ENCODE results near the gene BCAS4.
A peak's percentile ranks its signal among the peaks of the same experiment; 100 is the strongest.
"Not testable (repeated sequence)": the region's sequence is repeated elsewhere in the genome, so short reads cannot be mapped to it uniquely, and the experiment has no call there.

BCAS4 gene

DNA sequence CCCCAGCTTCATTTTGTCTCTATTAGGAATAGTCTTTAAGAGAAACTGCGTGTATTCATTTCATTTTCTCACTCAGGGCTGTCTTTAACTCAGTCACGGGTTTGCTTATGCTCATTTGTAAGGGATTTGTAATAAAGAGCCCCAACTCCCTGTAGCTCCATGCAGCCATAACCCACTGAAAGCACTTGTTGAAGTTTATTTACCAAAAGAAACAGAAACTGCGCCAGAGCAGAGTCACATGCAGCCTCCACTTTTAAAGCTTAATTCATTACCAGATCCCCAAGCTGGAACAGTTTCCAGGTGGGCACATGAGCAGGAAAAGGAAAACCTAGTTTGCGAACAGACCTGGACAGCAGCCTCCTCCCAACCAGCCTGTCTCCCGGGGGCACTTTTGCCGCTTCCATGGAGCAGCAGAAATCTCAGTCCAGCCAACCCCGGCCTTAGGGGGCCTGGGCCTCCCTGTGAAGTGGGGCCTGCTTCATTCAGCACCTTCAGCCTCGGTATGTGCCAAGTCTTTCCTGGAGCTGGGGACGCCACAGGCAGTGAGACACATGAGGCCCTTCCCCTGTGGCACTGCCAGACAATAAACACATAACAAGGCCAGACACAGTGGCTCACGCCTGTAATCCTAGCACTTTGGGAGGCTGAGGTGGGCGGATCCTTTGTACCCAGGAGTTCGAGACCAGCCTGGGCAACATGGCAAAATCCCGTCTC is 4.5 kb downstream of the BCAS4 start:
- DNase-seq (ENCODE audit: low spot score): no peak

DNA sequence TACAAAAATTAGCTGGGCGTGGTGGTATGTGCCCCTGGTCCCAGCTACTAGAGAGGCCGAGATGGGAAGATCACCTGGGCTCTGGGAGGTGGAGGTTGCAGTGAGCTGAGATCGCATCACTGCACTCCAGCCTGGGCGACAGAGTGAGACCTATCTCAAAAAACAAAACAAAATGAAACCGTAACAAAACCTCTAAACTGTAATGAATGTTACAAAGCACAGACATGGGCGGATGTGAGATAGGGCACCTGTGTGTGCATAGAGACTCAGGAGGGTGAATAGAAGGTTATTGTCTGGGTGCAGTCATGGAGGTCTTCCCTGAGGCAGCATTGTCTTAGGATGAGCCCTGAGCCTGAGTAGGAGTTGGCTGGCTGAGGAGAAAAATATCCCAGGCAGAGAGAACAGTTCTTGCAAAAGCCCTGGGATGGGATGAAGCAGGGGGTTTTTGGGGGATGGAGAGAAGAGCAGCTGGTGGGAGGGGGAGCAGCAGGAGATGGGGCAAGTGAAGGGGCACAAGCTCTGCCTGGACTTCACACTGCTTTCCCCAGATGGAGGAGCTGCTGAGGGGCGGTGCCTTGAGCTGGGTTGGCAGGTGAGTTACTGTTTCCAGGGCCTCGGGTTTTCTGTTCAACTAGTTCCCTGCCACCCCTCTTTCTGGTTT is 5.2 kb downstream of the BCAS4 start:
- DNase-seq (ENCODE audit: low spot score): no peak

DNA sequence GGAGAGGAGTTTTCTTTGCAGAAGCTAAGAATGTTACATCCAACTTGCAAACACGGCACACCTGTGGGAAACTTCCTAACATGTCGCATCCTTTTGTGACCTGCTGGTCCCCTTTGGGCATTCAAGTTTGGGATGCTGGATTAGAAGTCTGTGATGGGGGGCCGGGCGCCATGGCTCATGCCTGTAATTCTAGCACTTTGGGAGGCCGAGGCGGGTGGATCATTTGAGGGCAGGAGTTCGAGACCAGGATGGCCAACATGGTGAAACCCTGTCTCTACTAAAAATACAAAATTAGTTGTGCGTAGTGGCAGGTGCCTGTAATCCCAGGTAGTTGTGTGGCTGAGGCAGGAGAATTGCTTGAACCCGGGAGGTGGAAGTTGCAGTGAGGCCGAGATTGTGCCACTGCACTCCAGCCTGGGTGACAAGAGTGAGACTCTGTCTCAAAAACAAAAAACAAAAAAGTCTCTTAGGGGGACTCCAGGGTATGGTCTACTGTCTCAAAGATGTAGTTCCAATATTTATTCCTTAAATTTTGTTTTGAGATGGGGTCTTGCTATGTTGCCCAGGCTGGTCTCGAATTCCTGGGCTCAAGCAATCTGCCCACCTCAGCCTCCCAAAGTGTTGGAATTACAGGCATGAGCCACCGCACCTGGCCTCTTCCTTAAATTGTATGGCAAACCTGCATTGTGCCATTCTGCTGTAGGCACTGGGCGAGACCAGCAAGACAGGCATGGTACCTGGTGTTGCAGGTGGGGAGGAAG is 6.3 kb downstream of the BCAS4 start:
- not testable (repeated sequence) for DNase-seq (ENCODE audit: low spot score)

DNA sequence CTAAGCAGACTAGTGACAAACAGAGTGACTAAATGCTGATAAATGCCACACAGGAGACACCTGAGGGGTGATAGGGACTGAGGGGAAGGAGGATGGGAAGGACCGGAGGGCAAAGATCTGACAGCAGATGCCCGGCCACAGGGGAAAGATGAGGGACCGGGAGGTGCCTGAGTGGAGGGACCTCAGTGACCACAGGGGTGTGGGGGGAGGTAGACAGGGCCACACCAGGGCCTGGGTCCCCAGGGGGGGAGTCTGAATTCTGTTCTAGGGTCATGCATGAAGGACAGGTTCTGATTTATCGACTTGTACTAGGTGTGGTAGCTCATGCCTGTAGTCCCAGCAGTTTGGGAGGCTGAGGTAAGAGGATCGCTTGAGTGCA is 6.9 kb downstream of the BCAS4 start:
- DNase-seq (ENCODE audit: low spot score): no peak

DNA sequence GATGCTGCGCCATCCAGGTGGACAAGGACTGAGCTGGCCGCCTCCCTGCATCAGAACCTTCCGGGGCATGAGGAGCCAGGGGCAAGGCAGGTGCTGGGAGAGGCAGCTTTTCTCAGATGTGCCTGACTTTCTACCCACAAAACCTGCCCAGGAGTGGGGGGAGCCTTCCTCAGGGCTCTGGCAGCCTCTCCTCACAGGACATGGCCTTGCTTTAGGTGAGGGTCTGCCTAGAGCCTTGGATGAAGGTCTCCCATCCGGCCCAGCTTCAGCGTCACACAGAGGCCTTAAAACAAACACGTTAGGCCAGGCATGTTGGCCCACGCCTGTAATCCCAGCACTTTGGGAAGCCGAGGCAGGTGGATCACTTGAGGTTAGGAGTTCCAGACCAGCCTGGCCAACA is 7.4 kb downstream of the BCAS4 start:
- DNase-seq (ENCODE audit: low spot score): no peak

DNA sequence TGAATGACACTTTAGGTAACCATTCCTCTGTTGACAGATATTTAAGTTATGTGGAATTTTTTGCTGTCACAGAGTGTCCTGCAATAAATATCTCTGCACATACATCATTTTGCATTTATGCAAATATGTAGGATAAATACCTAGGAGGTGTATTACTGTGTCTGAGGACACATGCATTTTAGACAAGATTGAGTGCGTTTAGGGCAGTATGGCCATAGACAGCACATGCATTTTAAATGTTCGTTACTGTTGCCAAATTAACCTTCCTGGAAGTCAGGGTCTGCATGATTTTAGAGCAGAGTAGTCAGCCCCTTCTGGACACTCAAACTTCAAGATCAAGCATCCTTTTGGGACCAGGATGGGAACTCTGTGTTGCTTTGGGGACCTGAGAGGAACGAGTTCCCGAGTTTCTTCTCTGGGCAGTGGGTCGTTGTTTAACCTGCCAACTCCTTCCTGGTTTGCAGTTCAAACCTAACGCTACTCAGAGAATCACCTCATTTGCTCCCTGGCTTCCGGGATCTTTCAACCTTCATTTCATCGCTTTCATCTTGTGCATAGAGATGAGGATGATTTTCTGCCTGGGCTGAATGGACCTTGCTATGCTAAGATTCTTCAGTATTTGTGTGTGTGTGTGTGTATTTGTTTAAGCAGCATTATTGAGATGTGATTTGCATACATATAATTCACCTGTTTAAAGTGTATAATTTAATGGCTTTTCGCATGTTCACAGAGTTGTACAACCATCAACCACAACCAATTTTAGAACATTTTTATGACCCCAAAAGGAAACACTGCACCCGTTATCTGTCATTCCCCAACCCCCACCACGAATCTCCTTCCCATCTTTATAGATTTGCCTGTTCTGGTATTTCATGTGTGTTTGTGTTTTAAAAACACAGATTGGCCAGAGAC is 9.8 kb downstream of the BCAS4 start:
- DNase-seq (ENCODE audit: low spot score): peak; percentile 42

DNA sequence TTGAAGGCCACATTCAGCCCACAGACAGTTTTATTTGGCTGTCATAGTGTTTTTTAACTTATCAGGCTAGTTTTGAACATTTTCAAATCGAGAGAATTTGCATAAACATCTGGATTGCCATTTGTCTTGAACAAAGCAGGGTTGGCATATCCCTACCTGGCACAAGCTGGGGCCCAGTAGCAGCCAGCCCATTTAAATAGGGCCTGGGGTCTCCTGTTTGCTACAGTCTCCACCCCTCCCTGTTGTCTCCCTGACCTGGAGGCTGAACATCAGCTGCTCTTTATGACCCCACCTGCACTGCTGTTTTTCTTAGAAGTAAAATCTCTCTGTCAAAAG is 10.5 kb downstream of the BCAS4 start:
- no peak for DNase-seq (ENCODE audit: low spot score)

DNA sequence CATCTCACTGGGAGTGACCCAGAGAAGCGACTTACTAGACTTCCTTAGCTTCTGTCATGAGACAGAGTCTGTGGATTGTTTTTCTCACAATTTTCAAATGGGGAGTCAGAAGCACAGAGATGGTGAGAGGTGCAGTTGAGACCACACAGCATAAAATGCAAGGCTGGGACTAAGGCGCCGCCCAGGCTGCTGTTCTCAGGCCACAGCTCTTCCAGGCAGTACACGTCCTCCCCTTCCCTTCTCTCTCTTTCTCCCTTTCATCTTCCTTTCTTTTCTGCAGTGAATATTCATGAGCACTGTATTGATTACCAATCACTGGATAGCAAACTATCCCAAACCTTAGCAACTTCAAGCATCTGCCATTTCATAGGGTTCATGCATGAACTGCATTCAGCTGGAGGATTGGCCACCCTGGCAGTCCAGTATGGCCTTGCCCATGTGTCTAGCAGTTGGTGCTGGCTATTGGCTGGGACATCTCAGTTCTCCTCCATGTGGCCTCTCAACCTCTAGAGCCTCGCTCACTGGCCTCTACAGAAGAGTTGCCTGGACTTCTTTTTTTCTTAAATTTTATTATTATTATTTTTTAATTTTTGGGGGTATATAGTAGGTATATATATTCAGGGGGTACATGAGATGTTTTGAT is 11.4 kb downstream of the BCAS4 start:
- no peak for DNase-seq (ENCODE audit: low spot score)

DNA sequence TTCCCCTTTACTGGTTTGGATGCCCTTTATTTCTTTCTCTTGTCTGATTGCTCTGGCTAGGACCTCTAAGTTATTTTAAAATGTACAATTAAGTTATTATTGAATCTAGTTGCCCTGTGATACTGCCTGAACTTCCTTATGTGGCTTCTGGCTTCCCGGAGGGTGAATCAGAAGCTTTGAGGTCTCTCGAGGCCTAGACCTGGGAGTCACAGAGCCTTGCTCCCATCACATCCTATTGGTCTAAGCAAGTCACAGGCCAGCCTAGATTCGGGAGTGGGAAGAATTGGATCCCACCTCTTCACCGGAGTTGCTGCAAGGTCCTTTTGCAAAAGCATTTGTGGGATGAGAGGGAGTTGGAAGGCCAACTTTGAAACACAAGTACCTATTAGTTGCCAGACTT is 15.2 kb downstream of the BCAS4 start:
- DNase-seq (ENCODE audit: low spot score): no peak

DNA sequence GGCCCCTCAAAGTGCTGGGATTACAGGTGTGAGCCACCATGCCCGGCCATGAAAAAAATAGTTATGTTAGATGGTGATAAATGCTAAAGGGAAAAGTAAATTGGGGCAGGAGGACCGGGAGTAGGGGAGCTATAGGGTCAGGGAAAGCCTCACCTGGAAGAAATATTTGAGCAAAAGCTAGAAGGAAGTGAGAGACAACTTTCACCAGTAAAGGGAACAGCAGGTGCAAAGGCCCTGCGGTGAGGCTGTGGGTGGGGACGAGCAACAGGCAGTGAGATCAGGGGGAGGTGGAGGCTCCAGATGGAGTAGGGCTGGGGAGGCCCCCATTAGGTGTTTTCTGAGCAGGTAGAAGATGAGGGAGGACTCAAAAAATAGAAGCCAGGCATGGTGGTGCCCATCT is 16.0 kb downstream of the BCAS4 start:
- no peak for DNase-seq (ENCODE audit: low spot score)

DNA sequence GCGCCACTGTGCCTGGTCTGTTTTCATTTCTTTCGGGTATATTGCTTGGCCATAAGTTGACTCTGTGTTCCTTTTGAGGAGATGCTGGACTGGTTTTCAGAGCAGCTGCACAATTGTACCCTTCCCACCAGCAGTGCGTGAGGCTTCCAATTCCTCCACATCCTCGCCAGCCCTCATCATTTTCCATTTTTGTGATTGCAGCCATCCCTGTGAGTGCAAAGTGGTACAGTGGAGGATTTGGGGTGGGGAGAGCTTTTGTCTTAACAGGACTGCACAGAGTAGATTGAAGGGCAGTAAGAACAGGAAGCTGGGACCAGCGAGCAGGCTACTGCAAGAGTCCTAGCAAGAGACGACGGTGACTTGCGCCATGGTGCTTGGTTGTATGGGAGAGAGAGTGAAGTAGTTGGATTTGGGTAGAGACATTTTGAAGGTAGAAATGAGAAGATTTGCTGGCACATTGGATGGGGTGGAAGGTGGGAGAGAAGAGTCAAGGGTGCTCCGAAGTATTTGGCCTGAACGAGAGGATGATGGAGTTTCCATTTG is 18.3 kb downstream of the BCAS4 start:
- DNase-seq (ENCODE audit: low spot score): no peak

DNA sequence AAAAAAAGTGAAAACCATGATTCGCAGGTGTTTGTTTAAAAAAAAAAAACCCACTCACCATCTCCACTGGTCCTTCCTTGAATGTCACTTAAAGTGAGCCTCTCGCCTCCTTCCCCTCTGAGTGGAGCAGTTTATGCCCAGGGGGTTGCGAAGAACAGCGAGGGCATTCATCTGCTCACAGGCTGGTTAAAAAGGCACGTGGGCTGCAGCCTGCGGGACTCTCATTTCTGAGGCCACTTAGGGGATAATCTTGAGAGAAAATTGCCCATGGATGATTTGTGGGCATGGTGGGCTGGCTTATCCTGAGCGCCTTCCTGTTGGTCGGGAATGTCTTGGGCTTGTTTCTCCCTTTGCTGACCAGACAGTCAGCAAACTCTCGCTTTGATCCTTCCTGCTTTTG is 18.9 kb downstream of the BCAS4 start:
- no peak for DNase-seq (ENCODE audit: low spot score)

DNA sequence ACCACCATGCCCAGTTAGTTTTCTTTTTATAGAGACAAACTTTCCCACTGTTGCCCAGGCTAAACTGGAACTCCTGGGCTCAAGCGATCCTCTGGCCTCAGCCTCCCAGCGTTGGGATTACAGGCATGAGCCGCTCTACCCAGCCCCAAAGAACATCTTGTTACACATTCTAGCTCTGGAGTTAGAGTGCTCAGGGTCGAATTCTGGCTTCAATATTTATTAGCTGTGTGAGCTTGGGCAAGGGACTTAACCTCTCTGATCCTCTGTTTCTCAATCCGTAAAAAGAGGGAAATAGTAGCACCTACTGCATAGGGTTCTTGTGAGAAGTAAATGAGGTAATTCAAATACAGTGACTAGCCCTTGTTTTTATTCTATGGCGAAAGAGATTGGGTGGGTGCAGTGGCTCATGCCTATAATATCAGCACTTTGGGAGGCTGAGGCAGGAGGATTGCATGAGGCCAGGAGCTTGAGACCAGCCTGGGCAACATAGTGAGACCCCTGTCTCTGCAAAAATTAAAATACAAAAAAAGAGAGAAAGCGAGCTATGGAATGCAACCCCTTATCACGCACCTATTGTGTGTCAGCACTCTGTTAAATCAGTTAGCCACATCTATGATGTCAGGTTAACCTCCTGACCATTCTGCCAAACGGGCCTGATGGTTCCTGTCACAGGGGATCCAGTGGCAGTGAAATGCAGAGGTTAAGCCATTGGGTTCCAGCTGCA is 19.7 kb downstream of the BCAS4 start:
- DNase-seq (ENCODE audit: low spot score): no peak

DNA sequence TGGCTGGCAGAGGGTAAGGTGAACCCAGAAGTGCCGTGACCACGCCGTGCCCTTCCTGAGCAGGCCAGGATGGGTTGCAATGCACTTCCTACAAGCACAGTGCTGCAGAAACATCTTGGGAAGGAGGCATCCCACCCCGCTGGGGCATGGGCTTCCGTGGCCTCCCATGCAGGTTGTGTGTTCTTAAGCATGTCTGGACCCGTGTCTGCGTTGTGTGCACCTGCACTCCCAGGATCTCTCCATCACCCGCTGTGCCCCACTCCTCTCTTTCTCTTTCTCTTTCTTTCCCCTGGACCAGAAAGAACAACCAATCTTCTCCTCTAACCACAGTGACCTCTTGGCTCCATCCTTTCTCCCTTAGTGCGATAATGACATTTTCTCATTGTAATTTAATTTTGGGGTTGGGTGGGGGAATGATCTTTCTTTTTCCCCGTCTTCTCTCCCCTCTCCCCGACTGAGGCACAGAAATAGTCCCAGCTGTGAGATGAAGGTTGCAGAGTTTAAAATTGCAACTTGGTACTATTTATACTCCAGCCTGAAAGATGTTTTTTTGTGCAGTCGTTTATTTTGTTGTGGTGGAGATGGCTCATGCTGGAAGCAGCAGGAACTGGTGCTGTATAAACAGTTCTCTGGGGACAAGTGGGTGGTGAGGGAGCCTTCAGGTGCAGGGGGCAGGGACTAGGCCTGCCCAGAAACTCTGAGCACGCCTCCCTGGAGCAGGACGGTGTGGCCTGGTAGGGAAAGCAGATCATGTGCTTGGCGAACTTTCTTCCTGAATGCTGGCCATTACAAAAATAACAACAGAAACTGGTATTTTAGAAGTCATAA is 20.5 kb downstream of the BCAS4 start:
- DNase-seq (ENCODE audit: low spot score): no peak

DNA sequence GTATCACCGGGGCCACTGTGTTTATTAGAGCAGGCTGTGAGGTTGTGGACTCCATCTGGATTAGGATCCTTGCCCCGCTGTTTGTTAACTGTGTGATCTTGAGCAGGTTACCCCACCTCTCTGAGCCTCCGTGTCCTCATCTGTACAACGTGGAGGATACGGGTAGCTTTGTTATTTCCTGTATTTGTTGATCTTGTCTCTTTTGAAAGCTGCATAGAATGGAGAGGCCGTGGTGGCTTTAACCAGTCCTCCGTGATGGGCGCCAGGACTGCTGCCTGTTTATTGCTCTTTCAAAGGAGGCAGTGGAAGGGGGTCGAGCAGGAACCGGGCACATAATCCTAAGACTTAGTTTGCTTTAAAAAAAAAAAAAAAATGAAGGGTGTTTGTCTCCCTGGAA is 22.9 kb downstream of the BCAS4 start:
- no peak for DNase-seq (ENCODE audit: low spot score)

DNA sequence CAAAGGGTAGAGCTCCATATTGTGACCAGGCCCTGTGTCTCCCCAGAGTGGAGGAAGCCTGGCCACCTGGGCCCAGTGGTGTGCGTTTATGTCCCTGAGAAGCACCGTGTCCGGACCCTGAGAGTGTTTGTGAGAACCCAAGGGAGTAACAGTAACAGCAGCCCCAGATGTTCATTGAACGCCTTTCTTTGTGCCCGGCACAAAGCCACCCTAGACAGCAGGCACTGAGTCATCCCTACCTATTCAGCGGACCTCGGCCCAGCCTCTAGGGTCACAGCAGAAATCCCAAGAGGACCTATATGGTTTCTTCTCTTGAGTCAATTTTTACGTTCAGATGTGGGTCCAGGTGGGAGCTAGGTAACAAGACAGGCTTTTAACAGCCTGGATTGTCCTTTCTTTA is 24.5 kb downstream of the BCAS4 start:
- DNase-seq (ENCODE audit: low spot score): no peak

DNA sequence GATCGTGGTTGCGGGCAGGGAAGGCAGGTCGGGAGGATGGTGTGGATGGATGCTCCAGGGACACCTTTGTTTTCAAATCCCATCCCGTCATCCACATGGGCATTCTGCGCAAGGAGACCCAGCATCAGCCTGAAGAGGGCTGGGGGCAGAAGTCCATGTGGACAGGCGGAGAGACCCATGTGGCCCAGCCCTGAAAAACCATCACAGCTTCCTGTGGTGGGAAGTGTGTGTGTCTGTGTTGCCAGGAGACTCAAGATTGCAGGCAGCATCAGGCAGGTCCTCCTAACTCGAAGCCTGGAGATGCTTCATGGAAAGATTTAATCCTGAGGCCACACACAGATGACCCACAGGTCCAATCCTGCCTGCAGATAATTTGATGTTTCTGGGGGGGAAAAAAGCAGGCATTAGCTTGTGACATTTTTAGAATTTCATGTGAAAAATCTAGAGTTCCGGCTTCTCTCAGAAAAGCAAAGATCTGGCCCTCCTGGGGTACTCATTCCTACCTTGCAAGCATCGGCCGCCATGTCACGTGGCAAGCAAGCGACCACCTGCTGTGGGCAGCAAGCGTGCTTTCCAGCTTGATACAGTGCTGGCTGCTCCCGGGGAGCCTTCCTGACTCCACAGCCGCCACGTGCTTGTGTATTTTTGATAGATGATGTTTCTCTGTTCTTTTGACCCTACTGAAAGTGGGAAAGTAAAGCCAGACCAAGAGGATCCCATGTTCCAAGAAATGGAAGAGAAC is 25.8 kb downstream of the BCAS4 start:
- DNase-seq (ENCODE audit: low spot score): no peak

DNA sequence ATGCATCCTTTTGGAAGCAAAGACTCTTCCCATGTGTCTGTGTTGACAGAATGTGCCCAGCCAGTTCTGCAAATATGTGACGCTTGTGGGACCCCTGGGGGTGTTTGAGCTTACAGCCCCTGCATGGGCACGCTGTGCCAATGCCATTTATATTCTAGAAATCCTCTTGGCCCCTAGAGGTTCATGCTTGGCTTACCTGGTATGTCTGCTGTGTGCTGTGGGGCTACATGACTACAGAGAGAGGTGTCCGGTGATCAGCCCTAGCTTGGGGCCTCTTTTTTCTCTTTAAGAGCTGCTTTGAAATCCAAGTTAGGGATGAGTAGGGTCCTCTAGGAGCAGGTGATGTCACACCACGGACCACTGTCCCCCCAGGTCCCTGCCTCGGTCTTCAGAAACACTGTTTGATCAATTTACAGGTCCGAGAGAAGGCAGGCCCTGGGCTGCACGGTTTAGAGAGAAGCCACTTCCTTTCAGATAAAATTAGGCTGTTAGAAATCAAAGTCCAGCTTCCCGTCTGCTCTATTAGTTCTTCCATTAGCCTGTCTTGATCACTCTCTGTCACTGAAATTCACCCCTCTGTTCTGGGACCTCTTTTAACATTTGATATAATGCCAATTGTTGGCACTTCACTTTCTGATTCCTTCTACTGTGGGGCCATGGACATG is 26.5 kb downstream of the BCAS4 start:
- no peak for DNase-seq (ENCODE audit: low spot score)

DNA sequence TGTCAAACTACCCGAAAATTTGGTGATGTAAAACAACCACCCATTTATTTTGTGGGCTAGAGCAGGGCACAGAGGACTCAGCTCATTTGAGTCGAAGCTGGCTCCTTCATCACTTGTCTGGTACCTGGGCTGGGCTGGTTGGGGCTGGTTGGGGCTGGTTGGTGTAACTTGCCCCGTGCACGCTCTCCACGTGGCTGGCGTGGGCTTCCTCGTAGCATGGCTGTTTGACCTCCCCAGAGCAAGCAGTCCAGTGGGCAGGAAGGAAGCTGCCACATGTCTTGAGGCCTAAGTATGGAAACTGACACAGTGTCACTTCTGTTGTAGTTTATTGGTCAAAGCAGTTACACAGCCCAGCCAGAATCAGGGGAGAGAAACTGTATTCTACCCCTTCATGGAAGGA is 27.1 kb downstream of the BCAS4 start:
- DNase-seq (ENCODE audit: low spot score): no peak

Data from CD4-positive, alpha-beta T cell treated with Interleukin-6 at 100 ng/mL for 8 hours (primary cell).